Measurements from ENCODE around the gene ABHD1. TPM values are rescaled to one million over a fixed set of nuclear protein-coding genes. Genes with fewer than 3 reads are reported as not detected.
"Not testable (repeated sequence)": the region's sequence is repeated elsewhere in the genome, so short reads cannot be mapped to it uniquely, and the experiment has no call there.

ABHD1 gene
- polyA plus RNA-seq, 1 donor from 2014 or later: not detected

GRCh38 chr2:27175330-27175729, 51.7 kb downstream of the ABHD1 start:
- H3K27me3 ChIP-seq (ENCODE audit: insufficient read depth, low read depth, low read length): no peaks in the 10 kb centered on the region
- H3K9me3 ChIP-seq (ENCODE audit: low read length): no peaks in the 10 kb centered on the region
- no peaks in the 10 kb centered on the region for H3K9me2 ChIP-seq (ENCODE audit: insufficient read depth, low read length)
- H3K4me3 ChIP-seq (ENCODE audit: low read length): no peak overlapping the region
- H3K36me3 ChIP-seq (ENCODE audit: insufficient read depth, low read length): no peaks in the 10 kb centered on the region
- TF ChIP-seq MXI1 (conservative IDR thresholded peaks at IDR 0.05; ENCODE audit: poor library complexity, severe bottlenecking) (no peak), POLR2AphosphoS5 (IDR thresholded peaks at IDR 0.05) (no peak)
- TF ChIP-seq, protein P1, sequence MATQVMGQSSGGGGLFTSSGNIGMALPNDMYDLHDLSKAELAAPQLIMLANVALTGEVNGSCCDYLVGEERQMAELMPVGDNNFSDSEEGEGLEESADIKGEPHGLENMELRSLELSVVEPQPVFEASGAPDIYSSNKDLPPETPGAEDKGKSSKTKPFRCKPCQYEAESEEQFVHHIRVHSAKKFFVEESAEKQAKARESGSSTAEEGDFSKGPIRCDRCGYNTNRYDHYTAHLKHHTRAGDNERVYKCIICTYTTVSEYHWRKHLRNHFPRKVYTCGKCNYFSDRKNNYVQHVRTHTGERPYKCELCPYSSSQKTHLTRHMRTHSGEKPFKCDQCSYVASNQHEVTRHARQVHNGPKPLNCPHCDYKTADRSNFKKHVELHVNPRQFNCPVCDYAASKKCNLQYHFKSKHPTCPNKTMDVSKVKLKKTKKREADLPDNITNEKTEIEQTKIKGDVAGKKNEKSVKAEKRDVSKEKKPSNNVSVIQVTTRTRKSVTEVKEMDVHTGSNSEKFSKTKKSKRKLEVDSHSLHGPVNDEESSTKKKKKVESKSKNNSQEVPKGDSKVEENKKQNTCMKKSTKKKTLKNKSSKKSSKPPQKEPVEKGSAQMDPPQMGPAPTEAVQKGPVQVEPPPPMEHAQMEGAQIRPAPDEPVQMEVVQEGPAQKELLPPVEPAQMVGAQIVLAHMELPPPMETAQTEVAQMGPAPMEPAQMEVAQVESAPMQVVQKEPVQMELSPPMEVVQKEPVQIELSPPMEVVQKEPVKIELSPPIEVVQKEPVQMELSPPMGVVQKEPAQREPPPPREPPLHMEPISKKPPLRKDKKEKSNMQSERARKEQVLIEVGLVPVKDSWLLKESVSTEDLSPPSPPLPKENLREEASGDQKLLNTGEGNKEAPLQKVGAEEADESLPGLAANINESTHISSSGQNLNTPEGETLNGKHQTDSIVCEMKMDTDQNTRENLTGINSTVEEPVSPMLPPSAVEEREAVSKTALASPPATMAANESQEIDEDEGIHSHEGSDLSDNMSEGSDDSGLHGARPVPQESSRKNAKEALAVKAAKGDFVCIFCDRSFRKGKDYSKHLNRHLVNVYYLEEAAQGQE (IDR thresholded peaks at IDR 0.05; ENCODE audit: borderline replicate concordance): no peak
- no peak overlapping the region for H2AFZ ChIP-seq (ENCODE audit: low read depth, low read length)
- no peaks in the 10 kb centered on the region for H3K79me2 ChIP-seq (replicated peaks; ENCODE audit: insufficient read depth, low read length)
- H3F3A ChIP-seq (ENCODE audit: insufficient read depth, low read length, poor library complexity, severe bottlenecking): no peaks in the 10 kb centered on the region
- no peaks in the 10 kb centered on the region for H4K20me1 ChIP-seq (ENCODE audit: insufficient read depth)
- no peak overlapping the region for H3K27ac ChIP-seq (ENCODE audit: low read length)
- no peak overlapping the region for H3K9ac ChIP-seq (ENCODE audit: low read length)
- no peak overlapping the region for H3K4me2 ChIP-seq (ENCODE audit: low read length)

DNA sequence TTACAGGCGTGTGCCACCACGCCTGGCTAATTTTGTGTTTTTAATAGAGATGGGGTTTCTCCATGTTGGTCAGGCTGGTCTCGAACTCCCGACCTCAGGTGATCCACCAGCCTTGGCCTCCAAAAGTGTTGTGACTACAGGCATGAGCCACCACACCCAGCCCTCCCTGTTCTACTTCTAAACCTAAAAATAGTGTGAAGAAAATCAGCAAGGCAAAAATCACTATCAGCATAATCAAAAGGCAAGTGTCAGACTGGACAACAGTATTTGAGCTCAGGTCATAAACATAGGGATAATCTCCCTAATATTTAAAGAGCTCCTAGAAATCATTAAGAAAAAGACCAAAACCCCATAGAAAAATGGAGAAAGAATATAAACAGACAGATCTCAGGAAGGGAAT, 52.2 kb downstream of the ABHD1 start:
- H2AFZ ChIP-seq (ENCODE audit: low read depth, low read length); H3F3A ChIP-seq (ENCODE audit: insufficient read depth, low read length, poor library complexity, severe bottlenecking); H4K20me1 ChIP-seq (ENCODE audit: insufficient read depth); H3K4me2 ChIP-seq (ENCODE audit: low read length); H3K9me2 ChIP-seq (ENCODE audit: insufficient read depth, low read length); H3K9me3 ChIP-seq (ENCODE audit: low read length); H3K36me3 ChIP-seq (ENCODE audit: insufficient read depth, low read length); H3K79me2 ChIP-seq (replicated peaks; ENCODE audit: insufficient read depth, low read length); H3K9ac ChIP-seq (ENCODE audit: low read length); H3K27ac ChIP-seq (ENCODE audit: low read length); H3K4me3 ChIP-seq (ENCODE audit: low read length); H3K27me3 ChIP-seq (ENCODE audit: insufficient read depth, low read depth, low read length): not testable (repeated sequence)

DNA sequence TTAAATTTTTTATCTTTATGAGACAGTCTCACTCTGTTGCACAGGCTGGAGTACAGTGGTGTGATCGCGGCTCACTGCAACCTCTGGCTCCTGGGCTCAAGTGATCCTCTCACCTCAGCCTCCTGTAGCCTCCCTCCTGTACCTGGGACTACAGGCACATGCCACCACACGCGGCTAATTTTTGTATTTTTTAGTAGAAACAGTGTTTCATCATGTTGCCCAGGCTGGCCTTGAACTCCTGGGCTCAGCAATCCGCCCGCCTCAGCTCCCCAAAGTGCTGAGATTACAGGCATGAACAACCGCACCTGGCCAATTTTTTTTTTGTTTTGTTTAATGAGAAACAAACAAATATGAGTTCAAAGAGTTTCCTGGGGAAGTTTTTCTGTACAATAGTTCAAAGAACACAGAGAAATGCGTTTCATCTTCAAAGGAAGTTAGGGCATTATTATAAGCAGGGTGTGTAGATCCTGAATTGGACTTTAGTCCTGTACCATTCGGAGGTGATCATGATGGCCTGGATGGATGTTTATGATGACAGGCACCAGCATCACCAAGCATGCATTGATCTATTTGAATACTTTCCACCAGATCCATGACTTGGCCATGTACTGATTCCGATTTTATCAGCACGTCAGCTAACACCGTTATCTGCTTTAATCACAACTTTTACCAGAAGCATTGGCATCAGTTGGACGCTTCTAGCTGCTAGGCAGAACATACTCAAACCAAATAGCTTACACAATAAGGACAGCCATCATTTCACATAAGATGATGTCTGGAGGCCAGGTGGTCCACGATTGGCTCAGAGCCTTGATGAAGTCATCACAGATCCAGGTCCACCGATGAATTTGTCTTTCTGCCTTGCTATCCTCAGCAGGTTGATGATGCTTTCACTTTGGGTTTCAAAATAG, 54.1 kb downstream of the ABHD1 start:
- H3K79me2 ChIP-seq (replicated peaks; ENCODE audit: insufficient read depth, low read length): no peaks in the 10 kb centered on the region
- H3F3A ChIP-seq (ENCODE audit: insufficient read depth, low read length, poor library complexity, severe bottlenecking): no peaks in the 10 kb centered on the region
- H3K4me2 ChIP-seq (ENCODE audit: low read length): no peak overlapping the region
- no peak overlapping the region for H3K27ac ChIP-seq (ENCODE audit: low read length)
- no peak overlapping the region for H2AFZ ChIP-seq (ENCODE audit: low read depth, low read length)
- no peak overlapping the region for H3K9ac ChIP-seq (ENCODE audit: low read length)
- H4K20me1 ChIP-seq (ENCODE audit: insufficient read depth): no peaks in the 10 kb centered on the region
- no peaks in the 10 kb centered on the region for H3K36me3 ChIP-seq (ENCODE audit: insufficient read depth, low read length)
- no peaks in the 10 kb centered on the region for H3K9me2 ChIP-seq (ENCODE audit: insufficient read depth, low read length)
- no peaks in the 10 kb centered on the region for H3K27me3 ChIP-seq (ENCODE audit: insufficient read depth, low read depth, low read length)
- H3K9me3 ChIP-seq (ENCODE audit: low read length): no peaks in the 10 kb centered on the region
- no peak overlapping the region for H3K4me3 ChIP-seq (ENCODE audit: low read length)
- TF ChIP-seq, protein P2, sequence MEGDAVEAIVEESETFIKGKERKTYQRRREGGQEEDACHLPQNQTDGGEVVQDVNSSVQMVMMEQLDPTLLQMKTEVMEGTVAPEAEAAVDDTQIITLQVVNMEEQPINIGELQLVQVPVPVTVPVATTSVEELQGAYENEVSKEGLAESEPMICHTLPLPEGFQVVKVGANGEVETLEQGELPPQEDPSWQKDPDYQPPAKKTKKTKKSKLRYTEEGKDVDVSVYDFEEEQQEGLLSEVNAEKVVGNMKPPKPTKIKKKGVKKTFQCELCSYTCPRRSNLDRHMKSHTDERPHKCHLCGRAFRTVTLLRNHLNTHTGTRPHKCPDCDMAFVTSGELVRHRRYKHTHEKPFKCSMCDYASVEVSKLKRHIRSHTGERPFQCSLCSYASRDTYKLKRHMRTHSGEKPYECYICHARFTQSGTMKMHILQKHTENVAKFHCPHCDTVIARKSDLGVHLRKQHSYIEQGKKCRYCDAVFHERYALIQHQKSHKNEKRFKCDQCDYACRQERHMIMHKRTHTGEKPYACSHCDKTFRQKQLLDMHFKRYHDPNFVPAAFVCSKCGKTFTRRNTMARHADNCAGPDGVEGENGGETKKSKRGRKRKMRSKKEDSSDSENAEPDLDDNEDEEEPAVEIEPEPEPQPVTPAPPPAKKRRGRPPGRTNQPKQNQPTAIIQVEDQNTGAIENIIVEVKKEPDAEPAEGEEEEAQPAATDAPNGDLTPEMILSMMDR (IDR thresholded peaks at IDR 0.05; ENCODE audit: poor library complexity, severe bottlenecking): no peak
- TF ChIP-seq RAD21 (conservative IDR thresholded peaks at IDR 0.05): no peak
- TF ChIP-seq SMC3 (conservative IDR thresholded peaks at IDR 0.05; ENCODE audit: poor library complexity): no peak
- TF ChIP-seq, protein P1 (IDR thresholded peaks at IDR 0.05; ENCODE audit: borderline replicate concordance): no peak
- no peak for TF ChIP-seq EP300 (conservative IDR thresholded peaks at IDR 0.05; ENCODE audit: poor library complexity, severe bottlenecking)
- TF ChIP-seq TAF1 (IDR thresholded peaks at IDR 0.05; ENCODE audit: low read depth): no peak
- no peak for TF ChIP-seq MXI1 (conservative IDR thresholded peaks at IDR 0.05; ENCODE audit: poor library complexity, severe bottlenecking)

Data from neural cell (in vitro differentiated cells).